Measurements from ENCODE around the gene COG1.

The COG1 gene

DNA sequence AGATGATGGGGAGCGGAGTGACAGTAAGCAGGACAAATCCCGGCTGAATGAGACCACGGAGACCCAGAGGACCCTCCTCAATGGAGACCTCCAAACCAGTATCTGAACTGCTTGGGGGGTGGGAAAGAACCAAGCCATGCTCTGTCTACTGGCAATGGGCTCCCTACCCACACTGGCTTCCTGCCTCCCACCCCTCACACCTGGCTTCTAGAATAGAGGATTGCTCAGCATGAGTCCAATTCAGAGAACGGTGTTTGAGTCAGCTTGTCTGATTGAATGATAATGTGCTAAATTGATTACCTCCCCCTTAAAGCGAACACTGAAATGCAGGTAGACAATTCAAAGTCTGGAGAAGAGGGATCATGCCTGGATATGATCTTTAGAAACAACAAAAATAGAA, 22.5 kb upstream of the COG1 start:
- no peak for DNase-seq (ENCODE audit: low read depth in 2 of 3, low spot score in 2 of 3)

DNA sequence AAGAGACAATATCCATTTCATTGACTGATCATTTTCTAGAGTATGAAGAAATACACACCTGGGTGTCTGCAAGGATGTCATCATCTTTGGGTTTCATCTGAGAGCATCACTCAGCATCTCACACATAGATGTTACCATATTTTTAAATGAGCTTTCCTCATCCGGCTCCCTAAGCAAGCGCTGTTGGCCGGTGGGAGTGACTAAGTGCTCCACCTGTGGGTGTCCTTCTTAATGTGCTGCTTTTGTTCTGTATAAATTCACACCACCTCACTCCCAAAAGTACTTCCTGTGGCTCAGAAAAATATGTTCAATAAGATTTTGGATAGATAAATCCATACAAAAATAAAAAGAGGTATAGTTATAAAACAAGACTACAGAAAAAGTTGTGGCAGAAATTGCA, 20.6 kb upstream of the COG1 start:
- DNase-seq (ENCODE audit: low read depth in 2 of 3, low spot score in 2 of 3), result no peak

DNA sequence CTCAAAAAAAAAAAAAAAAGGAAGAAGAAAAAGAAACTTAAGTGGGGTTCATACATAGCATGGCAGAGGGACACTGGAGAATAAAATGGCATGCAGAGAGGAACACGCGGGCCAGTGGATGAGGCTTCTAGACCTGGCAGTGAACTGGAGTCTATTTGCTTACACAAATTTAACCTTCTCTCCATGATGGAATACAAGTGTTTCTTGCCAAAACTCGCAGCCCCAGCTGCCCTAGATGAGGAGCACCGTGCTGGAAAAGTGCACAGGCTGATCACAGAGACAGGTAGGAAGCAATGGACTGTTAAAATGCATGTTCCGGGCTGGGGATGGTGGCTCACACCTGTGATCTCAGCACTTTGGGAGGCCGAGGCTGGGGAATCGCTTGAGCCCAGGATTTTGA, 18.7 kb upstream of the COG1 start:
- no peak for DNase-seq (ENCODE audit: low read depth in 2 of 3, low spot score in 2 of 3)

DNA sequence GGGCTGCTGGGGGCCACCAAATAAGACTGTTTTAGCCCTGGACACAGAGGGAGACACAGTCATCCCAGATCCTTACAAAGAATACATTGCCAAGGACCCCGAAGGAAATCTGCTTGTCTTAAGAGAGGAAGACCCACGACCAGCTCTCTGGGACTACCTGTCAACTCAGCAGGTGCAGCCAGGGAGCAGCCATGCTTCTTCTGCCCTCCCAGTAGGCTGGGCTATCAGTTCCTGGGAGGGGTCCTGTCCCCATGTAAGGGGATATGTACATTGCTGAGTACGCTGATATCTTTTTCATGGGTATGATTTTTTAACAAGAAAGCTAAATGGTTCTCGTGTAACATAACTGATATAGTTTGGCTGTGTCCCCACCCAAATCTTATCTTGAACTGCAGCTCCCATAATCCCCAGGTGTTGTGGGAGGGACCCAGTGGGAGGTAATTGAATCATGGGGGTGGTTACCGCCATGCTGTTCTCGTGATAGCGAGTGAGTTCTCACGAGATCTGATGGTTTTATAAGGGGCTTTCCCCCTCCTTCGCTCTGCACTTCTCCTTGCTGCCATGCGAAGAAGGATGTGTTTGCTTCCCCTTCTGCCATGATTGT, 16.8 kb upstream of the COG1 start:
- no peak for DNase-seq (ENCODE audit: low read depth in 2 of 3, low spot score in 2 of 3)

DNA sequence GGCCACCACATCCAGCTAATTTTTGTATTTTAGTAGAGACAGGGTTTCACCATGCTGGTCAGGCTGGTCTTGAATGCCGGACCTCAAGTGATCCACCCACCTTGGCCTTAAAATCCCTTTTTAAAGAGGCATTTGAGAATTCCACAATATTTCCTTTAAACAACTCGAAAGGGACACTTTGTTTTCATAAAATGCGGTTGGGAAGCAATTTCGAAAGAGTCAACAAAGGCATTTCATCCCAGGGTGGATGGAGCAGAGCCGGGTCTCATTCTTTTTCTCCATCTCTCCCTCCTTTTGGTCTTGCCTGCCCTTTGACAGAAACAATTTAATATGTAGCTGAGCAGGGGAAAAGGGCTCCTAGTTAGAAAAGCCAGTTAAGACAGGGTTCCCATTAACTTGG, 13.5 kb upstream of the COG1 start:
- DNase-seq (ENCODE audit: low read depth in 2 of 3, low spot score in 2 of 3), result no peak

DNA sequence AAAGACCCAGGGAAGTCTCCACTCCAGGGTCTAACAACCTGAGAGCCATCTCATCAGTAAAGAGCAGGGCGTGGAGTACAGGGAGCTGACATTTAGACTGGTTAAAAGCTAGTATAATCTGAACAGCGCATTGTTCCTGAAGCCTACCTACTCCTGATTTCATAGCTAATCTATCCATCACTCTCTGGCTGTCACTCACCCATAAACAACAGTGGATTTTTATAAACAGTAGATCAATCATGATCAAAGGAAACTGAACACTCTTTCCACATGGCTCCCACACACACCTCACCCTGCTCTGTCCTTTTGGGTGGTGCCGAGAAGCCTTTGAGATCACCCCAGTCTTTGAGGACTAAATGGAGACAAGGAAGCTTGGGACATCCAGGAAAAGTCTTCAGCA, 13.0 kb upstream of the COG1 start:
- DNase-seq (ENCODE audit: low read depth in 2 of 3, low spot score in 2 of 3), result no peak

DNA sequence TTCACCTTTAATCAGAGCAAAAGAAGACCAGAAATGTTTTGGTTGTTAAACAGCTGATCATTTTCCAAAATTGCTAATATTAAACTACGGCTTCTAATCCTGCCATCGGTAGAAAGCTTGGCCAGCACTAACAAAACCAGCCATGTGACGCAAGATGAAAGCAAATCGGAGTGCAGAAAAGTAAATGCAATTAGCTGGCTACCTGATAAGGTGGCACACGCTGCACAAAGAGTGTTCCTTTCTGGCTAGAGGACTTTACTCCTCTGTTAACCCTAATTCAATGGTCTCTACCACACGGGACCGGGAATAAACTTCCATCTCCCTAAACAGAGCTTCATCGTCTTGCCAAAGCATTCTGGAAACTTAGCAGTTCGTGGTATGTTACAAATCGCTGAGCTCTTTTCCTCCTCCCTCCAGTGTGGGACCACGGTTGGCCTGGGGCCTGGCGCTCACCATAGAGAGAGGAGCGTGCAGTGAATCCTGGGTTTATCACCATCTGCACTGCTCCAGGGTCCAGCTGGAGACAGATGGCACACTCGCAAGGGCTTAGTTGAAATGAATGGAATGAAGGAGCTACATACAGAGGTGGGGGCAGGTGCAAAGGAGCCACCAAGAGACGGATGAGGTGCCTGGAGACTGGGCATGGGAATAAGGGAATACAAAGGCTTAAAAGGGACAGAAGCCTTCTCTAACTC, 10.1 kb upstream of the COG1 start:
- DNase-seq (ENCODE audit: low read depth in 2 of 3, low spot score in 2 of 3), result no peak

DNA sequence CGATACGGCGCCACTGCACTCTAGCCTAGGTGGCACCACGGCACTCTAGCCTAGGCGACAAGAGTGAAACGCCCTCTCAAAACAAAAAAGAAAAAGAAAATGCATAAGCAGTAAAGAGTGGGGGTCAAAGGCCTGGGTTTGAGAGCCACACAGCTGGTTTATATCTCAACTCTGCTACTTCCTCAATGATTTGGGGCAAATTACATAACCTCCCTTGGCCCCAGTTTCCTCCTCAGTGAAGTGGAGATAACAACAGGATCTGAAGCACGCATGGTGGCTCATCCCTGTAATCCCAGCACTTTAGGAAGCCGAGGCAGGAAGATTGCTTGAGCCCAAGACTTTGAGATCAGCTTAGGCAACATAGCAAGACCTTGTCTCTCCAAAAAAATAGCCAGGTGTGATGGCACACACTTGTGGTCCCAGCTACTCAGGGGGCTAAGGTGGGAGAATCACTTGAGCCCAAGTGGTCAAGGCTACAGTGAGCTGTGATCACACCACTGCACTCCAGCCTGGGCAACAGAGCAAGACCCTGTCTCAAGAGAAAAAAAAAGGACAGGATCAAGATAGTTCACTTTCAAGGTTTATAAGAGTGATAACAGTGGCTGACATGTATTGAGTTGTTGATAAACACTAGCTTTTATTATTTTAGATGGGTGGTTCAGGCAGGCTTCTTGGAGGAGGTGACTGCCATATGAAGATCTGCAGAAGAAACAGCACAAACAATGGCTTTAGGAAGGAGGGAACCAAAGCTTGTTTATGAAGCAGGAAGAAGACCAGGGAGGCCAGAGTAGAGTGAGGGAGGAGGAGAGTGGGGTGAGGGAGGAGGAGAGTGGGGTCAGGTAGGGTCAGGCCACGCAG, 8.5 kb upstream of the COG1 start:
- DNase-seq (ENCODE audit: low read depth in 2 of 3, low spot score in 2 of 3), result no peak

DNA sequence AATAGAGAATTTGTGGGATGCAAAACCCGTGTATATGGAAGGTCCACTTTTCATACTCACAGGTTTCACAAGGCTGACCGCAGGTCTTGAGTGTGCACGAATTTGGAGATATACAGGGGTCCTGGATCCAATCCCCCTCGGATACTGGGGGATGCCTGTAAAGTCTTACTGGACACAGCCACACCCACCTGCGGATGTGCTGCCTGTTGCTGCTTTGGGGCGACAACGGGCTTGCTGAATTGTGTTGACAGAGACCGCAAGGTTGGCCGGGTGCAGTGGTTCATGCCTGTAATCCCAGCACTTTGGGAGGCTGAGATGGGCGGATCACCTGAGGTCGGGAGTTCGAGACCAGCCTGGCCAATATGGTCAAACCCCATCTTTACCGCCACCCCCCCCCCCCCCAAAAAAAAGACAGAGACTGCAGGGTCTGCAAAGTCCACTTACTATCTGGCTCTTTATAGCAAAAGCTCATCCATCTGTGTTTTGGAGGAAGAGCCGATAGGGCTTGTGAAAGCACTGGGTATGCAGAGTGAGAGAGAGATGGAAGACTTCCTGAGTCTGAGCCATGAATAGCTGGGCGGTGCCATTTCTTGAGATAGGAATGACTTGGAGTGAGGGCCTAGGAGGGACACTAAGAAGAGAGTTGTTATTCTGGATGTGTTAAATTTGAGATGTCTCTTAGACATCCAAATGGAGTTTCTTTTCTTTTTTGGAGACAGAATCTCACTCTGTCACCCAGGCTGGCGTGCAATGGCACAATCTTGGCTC, 6.4 kb upstream of the COG1 start:
- DNase-seq (ENCODE audit: low read depth in 2 of 3, low spot score in 2 of 3), result no peak

DNA sequence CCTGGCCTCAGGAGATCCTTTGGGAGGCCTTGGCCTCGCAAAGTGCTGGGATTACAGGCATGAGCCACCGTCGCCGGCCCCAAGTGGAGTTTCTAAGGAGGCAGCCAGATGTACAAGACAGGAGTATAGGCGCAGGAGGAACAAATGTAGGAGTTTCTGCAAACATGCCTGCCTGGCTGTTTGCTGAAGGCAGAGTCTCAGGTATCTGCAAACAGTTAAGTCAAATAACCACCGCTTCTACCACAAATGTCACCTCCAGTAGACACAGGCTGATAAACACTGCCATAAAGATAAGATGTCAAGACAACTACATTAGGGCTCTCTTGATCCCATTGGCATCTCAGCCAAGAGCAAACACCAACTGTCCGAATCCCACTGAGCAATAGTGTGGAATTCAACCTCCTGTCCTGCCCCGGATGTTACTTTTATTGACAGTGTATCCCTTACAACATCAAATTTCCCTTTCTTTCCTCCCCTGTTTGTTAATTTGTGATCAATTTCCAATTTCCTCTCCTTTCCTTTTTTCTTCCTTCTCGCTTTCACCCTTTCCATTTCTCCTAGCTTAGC, 5.6 kb upstream of the COG1 start:
- no peak for DNase-seq (ENCODE audit: low read depth in 2 of 3, low spot score in 2 of 3)

DNA sequence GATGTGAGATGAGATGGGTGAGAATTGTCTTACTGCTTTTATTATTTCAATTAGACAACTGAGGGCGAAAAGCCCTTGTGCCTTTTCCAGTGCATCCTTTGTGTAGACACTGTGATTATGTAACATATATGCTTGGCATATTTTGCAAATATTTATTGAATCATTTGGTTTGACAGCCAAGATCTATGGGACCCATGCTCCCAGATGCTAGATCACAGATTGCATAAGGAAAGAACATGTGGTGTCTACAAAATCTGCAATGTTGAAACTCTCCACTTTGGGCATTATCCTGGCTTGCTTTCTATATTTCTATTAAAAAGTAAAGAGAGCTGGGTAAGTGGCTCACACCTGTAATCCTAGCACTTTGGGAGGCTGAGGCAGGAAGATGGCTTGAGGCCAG, 4.8 kb upstream of the COG1 start:
- no peak for DNase-seq (ENCODE audit: low read depth in 2 of 3, low spot score in 2 of 3)

DNA sequence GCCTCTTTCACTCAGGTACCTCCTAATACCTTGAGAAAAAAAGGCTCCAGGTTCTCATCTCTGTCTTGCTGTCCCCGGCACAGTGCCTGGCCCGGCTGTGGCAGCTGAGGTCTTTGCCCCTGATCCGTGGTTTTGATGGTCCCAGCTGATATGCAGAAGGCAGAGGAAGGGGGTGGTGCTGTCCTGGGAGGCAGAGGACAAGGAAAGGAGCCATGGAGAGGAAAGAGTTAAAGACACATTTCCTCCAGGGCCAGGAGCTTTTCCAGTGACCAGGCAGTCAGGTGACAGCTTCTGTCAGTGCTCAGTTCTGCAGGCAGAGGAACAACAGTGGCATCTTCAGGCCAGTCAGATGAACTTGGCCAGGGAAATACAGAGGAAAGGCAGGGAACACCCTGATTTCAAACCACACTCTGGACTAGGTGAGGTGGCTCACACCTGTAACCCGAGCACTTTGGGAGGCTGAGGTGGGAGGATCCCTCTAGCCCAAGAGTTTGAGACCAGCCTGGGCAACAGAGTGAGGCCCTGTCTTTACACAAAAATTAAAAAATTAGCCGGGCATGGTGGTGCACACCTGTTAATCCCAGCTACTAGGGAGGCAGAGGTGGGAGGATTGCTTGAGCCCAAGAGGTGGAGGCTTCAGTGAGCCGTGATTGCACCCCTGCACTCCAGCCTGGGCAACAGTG, 3.3 kb upstream of the COG1 start:
- no peak for DNase-seq (ENCODE audit: low read depth in 2 of 3, low spot score in 2 of 3)

DNA sequence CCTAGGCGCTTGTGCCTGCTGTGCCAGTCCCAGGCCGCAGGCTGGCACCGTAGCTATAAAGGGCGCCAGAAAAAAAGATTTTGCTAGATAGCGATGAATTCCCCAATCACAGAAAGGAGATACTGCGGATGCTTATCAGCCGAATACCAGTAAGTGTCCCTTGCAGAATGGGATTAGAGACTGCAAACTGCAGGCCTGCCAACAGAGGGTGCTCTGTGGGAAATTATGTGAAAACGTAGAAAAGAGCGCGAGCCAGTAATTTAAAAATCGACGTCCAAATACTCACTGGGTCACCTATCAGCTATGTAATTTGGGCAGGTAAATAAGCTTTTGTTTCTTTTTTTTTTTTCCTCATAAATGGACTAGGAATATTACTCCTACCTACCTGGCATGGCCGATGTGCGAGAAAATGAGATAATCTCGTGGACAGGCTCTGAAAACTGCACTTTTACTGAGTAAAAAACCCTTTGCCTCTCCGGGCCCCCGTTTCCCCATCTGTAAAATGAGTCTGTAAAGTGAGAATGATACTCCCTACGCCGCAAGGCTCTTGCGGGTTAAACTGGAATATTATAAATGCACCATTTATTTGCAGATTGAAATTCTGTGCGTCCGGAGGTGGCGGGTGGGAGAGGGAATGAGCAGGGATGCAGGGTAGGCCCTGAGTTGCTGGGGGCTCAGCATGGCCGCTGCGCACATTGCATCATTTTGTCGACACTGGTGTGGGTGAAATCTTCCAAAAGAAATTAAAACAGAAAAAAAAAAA, 1.2 kb upstream of the COG1 start:
- peak in 1 of 3 experiments; percentile 12 for DNase-seq (ENCODE audit: low read depth in 2 of 3, low spot score in 2 of 3)

DNA sequence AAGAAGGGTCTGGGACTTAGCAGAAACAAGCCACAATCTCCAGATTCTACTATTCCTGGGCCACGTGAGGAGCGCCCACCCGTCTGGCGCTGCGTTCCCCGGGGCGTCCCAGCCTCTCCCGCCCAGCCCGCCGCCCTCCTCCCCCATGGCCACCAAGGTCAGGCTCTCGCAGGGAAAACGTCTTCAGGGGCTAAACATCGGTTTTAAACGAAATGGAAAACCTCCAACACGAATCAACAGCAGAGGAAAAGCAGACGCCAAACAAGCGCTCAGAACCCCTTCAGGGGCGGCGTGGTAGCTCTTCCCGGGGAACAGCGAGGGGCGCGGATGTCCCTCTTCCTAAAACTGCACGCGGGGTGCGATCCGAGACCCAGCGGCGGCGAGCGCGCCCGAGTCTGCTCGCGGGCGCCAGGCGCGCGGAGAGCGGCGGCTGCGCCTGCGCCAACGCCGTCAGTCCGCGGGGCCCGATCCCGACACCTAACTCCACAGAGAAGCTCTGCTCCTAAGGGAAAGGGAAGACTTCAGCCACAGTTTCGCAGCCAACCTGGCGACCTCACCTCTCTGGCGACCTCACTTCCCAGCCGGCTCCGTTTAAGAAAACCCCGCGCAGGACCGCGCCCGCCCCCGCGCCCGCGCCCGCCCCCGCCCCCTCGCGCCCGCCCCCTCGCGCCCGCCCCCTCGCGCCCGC, 505 bp upstream of the COG1 start:
- peak; percentile 40 to 57 (median 55) for DNase-seq (ENCODE audit: low read depth in 2 of 3, low spot score in 2 of 3)

DNA sequence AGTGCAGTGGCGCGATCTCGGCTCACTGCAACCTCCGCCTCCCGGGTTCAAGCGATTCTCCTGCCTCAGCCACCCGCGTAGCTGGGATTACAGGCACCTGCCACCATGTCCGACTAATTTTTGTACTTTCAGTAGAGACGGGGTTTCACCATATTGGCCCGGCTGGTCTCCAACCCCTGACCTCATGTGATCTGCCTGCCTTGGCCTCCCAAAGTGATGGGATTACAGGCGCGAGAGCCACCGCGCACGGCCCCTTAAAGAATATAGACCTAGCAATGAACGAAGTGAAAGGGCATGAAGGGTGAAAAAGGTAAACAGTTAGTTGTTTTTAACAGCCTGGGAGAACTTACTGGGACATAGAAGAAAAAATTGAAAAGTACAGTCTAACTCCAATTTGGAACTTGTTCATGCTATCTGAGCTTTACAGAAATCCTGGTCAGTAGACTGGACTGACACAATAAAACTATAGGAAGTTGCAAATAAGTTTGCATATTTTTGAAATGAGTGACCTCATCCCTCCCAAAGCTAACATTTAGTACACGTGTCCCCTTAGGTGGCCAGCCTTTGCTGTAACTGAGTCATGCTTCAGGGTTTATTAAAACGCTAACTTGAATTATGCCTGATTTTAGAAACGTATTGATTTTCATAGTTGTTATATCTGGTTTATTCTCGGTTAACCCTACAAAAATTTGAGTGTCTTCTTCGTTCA, 1.8 kb downstream of the COG1 start:
- no peak for DNase-seq (ENCODE audit: low read depth in 2 of 3, low spot score in 2 of 3)

DNA sequence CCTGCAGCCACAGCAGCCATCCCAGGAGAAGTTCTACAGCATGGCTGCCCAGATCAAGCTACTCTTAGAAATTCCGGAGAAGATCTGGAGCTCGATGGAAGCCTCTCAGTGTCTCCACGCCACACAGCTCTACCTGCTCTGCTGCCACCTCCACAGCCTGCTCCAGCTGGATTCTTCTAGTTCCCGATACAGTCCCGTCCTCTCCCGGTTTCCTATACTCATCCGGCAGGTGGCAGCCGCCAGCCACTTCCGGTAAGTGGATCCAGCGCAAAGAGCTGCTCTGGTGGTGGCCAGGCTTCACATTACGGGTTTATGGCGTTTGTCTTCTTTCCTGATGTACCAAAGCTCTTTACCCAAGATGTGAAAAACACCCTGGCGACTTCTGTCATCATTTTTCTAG, 3.6 kb downstream of the COG1 start:
- no peak for DNase-seq (ENCODE audit: low read depth in 2 of 3, low spot score in 2 of 3)

DNA sequence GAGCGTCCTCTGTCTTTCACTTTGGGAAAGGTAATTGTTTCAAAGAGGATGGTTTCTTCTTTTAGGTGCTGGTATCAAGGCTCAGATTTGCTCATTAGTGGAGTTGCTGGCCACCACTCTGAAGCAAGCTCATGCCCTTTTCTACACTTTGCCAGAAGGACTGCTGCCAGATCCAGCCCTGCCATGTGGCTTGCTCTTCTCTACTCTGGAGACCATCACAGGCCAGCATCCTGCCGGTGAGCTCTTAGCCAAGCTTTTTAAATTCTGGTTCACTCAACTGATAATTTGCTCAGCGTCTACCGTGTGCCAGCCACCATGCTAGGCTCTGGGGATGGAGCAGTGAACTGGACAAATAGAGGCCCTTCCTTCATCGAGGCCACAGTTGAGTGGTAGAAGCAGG, 4.3 kb downstream of the COG1 start:
- no peak for DNase-seq (ENCODE audit: low read depth in 2 of 3, low spot score in 2 of 3)

DNA sequence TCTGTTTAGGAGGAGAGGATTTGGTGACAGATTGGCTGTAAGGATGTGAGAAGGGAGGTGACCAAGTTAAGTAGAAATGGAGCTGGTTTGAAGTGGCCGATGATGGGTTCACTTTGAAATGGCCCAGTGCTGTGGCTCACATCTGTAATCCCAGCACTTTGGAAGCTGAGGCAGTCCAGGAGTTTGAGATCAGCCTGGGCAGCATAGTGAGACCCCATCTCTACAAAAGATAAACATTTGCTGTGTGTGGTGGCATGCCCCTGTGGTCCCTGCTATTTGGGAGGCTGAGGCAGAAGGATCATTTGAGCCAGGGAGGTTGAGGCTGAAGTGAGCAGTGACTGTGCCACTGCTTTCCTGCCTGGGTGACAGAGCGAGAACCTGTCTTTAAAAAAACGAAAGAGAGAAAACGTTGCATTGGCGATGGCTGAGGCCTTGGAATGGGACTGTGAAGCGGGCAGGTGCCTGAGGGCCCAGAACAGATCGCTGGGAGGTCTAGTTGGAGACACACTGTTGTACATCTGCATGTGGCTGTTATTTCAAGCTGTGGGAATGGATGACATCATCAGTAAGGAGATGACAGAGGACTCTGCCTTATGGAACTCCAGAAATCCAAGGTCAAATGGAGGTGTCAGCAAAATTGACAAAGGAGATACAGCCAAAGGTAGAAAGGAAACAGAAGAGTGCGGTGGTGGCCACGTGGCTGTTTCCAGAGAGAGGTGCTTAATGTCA, 5.5 kb downstream of the COG1 start:
- DNase-seq (ENCODE audit: low read depth in 2 of 3, low spot score in 2 of 3), result no peak
